Heart right ventricle (tissue), 16 donors: ENCODE results near the gene CNMD. TPM values are rescaled to one million over a fixed set of nuclear protein-coding genes. Genes with fewer than 3 reads are reported as not detected.

Experiments
- ATAC-seq, 8 donors: fragments of 200-7000 bp; cut with Tn5 transposase; one replicate each; pipeline ENCODE4 v1.9.1; 2020; ENCODE audit warnings: mild to moderate bottlenecking in 8 of 8, moderate library complexity in 8 of 8, moderate number of reproducible peaks in 1 of 8
- DNase-seq, 2 donors: peaks; one replicate each; pipeline ENCODE4 v3.0.0-alpha.2; 2020
- H3K27ac ChIP-seq, 10 donors: fragments of 200-600 bp; sonication (generic) in 2 of 10; one replicate each; pipeline versions ENCODE4 v1.5.0 to v1.8.0; 2020 to 2022; ENCODE audit warnings: mild to moderate bottlenecking in 3 of 10
- H3K27me3 ChIP-seq, 7 donors: fragments of 200-600 bp; one replicate each; pipeline ENCODE4 v1.8.0; 2021 to 2022; ENCODE audit warnings: mild to moderate bottlenecking in 2 of 7
- H3K36me3 ChIP-seq, 9 donors: fragments of 200-600 bp; sonication (generic) in 1 of 9; one replicate each; pipeline versions ENCODE4 v1.5.0 to v1.8.0; 2020 to 2022; ENCODE audit warnings: mild to moderate bottlenecking in 2 of 9
- H3K4me1 ChIP-seq, 9 donors: fragments of 200-600 bp; sonication (generic) in 1 of 9; one replicate each; pipeline versions ENCODE4 v1.5.0 to v1.8.0; 2020 to 2022; ENCODE audit warnings: mild to moderate bottlenecking in 4 of 9
- H3K4me3 ChIP-seq, 10 donors: fragments of 200-600 bp; sonication (generic) in 2 of 10; one replicate each; pipeline versions ENCODE4 v1.5.0 to v1.8.0; 2020 to 2022; ENCODE audit warnings: mild to moderate bottlenecking in 7 of 10, moderate library complexity in 2 of 10
- H3K9me3 ChIP-seq, 11 donors: fragments of 200-600 bp in 10 of 11; sonication (generic) in 2 of 11; one replicate each; pipeline versions ENCODE4 v1.5.0 to v1.8.0; 2013 to 2022; ENCODE audit warnings: mild to moderate bottlenecking in 2 of 11, control low read depth in 1 of 11, moderate library complexity in 1 of 11
- WGBS, 2 donors: extraction: QIAGEN DNeasy Blood & Tissue Kit; methylation state at CpG; one replicate each; pipeline ENCODE4 v1.1.7; 2013; ENCODE audit warnings: inconsistent platforms in 1 of 2; 5-methylcytosine and 5-hydroxymethylcytosine counted together
- intact Hi-C, 10 donors: fragments of 100-400 bp; cut with DNase I; formaldehyde crosslinking; loops; one replicate each; pipeline versions ENCODE4 v1.11.1 to v1.14.2; 2022
- polyA plus RNA-seq, 2 donors: library from polyadenylated mRNA; stranded (reverse); fragments of 200-250 nt; gene quantifications; one replicate each; pipeline ENCODE4 v1.2.3, GENCODE V29; 2013
- total RNA-seq, 10 donors: library from RNA; stranded (reverse); fragmentation: NEBNext Ultra II Directional in 3 of 10; extraction: Animal tissue kit (Norgen Biotek cat#: 25700) in 3 of 10; gene quantifications; one replicate each; pipeline versions ENCODE4 v1.2.1 to v1.2.4, GENCODE V29; 2021 to 2023
- TF ChIP-seq, protein P1 (sequence below), 9 donors: fragments of 200-600 bp; sonication (generic) in 2 of 9; IDR thresholded peaks; one replicate each; pipeline versions ENCODE4 v1.5.0 to v1.8.0; 2021 to 2022; ENCODE audit warnings: antibody characterized with exemption in 9 of 9, mild to moderate bottlenecking in 5 of 9, moderate library complexity in 1 of 9
- donor health status: Arrhythmogenic right ventricular cardiomyopathy.
- donor health status: ischemic (EF 13 %, LVEDD 7.1; RV severe dilation, severe dysfunction).
- donor health status: healthy with polysubstance abuse.
- donor health status: DM: no; HTN: yes; CAD: no.
- donor health status: DM: no; HTN: no; CAD: no.
- donor health status: ischemic (EF 25% LVEDD 6.9; RV normal size, moderate dysfunction).
- donor health status: ischemic (EF 25% LVEDD 5.7; RV mildly dilated, moderate dysfunction).
- donor health status: healthy.
- donor health status: DM: yes; HTN: yes; CAD: no.
- donor health status: Ischemic cardiomyopathy.
- donor health status: ischemic (EF 35%, LVEDD 5.7; RV mildly dilated, moderate dysfunction).
- donor health status: nonischemic (EF 11% LVEDD 7.7; RV severe dilation, severe dysfunction).
- donor health status: DM: yes; HTN: yes; CAD: no.
- donor health status: PGD.
- donor health status: ischemic (EF 29% LVEDD 5.4; RV normal size, mild dysfunction).
- donor health status: nonischemic (EF 23%, LVEDD 6.1; RV moderate dilation, normal function).

The CNMD gene
- total and polyA plus RNA-seq, 12 donors: not detected

DNA sequence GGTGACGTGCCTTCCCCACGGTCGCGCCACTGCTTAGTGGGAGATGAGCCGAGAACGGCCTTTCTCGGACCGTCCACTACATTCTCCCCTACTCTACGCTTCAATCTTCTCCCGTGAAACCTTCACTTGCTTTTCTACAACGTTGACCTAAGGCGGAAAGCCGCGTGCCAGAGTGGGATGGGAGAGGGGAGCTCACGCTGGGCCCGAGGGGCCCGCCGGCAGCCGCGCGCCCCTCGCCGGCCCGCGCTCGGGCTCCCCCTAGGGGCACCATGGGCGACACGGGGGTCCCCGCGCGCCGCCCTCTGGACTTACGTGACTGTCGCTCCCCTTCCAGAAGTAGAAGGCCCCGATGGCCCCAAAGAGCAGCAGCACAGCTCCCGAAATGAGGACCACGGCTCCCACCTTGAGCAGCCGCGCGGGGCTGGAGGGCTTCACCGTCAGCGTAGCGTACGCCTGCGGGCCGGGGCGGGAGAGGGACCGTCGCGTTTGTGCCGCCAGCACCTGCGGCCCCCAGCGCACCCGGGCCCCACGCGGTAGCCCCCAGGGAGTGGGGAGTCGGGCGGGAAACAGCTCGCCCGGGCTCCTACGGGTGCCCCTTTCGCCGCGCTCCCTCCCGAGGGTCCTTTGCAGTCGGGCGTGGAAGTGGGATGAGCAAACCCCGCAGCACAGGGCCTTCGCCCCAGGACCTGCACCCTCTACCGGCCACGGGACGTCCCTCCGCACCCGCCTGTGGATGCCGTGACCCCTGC is 727 bp downstream of the CNMD start:
- TF ChIP-seq, protein P1, sequence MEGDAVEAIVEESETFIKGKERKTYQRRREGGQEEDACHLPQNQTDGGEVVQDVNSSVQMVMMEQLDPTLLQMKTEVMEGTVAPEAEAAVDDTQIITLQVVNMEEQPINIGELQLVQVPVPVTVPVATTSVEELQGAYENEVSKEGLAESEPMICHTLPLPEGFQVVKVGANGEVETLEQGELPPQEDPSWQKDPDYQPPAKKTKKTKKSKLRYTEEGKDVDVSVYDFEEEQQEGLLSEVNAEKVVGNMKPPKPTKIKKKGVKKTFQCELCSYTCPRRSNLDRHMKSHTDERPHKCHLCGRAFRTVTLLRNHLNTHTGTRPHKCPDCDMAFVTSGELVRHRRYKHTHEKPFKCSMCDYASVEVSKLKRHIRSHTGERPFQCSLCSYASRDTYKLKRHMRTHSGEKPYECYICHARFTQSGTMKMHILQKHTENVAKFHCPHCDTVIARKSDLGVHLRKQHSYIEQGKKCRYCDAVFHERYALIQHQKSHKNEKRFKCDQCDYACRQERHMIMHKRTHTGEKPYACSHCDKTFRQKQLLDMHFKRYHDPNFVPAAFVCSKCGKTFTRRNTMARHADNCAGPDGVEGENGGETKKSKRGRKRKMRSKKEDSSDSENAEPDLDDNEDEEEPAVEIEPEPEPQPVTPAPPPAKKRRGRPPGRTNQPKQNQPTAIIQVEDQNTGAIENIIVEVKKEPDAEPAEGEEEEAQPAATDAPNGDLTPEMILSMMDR (IDR thresholded peaks at IDR 0.05): peak; percentile 31 to 72 (median 53)
- WGBS, 2 donors: 3 to 5% methylated on average over 60 to 75 of the region's 75 CpGs
- peak overlapping the region in 9 of 10 donors; percentile 11 to 52 (median 46) for H3K4me3 ChIP-seq
- ATAC-seq (peak in 5 of 8 donors; percentile 26 to 61 (median 50)), DNase-seq (peak in 1 of 2 donors; percentile 7)
- H3K27me3 ChIP-seq: peaks cover 7 to 77% (median 63%) of the 10 kb centered on the region in 7 donors
- peaks cover 0 to 13% (median 9%) of the 10 kb centered on the region in 9 donors for H3K4me1 ChIP-seq
- no peak overlapping the region for H3K27ac ChIP-seq
- H3K9me3 ChIP-seq: peaks cover 0 to 5% (median 0%) of the 10 kb centered on the region in 11 donors
- H3K36me3 ChIP-seq: no peaks in the 10 kb centered on the region
- intact Hi-C loops: no loop called here

DNA sequence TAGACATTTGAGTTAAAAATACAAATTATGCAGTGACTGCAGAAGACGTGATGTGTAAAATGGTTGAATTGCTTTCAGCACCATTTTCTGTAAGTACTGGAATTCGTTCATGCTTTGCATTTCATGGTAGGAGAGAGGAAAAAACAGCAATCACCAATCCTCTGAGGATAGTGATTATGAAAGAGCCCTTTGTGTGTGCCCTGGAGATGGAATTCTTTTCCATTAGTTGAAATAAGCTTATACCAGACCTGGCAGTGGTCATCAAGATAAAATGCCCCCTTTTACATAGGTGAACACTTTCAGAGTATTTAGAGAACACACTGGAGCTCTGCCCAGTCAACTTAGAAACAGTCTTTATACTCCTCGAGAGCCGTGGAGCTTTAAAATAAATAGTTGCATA is 1.7 kb downstream of the CNMD start:
- 77 to 78% methylated on average over 4 of the region's 4 CpGs for WGBS, 2 donors
- intact Hi-C loops: no loop called here
- ATAC-seq (no peak), DNase-seq (no peak)
- Histone ChIP-seq H3K4me3 (no peak overlapping the region), H3K27me3 (peaks cover 7 to 78% (median 63%) of the 10 kb centered on the region in 7 donors), H3K27ac (no peak overlapping the region), H3K9me3 (no peaks in the 10 kb centered on the region), H3K36me3 (no peaks in the 10 kb centered on the region), H3K4me1 (peaks cover 0 to 13% (median 9%) of the 10 kb centered on the region in 9 donors)
- TF ChIP-seq, protein P1 (IDR thresholded peaks at IDR 0.05): no peak

DNA sequence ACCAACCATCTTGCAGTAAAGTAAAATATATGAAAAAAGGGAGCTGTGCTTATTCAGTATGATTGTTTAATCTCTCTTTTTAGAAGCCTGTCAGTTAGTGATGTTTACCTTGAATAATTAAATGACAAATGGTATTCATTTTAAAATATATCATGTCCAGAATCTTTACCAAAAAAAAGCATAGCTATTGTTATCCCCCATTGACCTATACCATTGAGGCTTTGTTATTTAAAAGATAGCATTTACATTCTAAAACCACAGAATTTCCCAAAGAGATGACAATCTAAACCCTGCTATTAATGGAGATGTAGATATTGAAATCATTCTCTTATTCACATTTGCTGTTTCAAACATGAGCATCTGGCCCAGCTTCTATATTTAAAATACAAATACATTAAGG is 2.2 kb downstream of the CNMD start:
- Histone ChIP-seq H3K4me3 (no peak overlapping the region), H3K36me3 (no peaks in the 10 kb centered on the region), H3K4me1 (peaks cover 0 to 13% (median 9%) of the 10 kb centered on the region in 9 donors), H3K9me3 (no peaks in the 10 kb centered on the region), H3K27ac (no peak overlapping the region), H3K27me3 (peaks cover 7 to 76% (median 59%) of the 10 kb centered on the region in 7 donors)
- intact Hi-C loops: no loop called here
- DNase-seq: no peak
- ATAC-seq: no peak
- TF ChIP-seq, protein P1 (IDR thresholded peaks at IDR 0.05): no peak

DNA sequence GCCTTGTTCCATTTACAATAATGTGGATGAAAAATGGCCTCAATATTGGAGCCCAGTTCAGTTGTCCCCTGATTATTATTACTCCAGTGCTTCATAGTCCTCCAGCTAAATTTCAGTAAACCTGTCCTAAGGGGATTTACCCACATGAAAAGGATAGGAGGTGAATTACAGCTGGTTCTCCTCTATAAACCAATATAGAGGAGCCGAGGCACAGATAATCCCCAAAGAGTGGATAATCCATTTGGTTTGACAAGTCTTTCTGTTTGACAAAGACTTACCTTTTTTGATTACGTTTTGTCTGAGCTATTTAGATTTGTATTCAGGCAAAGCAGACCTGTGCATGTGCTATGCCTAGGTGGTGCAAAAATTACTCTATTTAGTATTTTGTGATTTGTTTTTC is 2.7 kb downstream of the CNMD start:
- peaks cover 7 to 75% (median 59%) of the 10 kb centered on the region in 7 donors for H3K27me3 ChIP-seq
- H3K36me3 ChIP-seq: no peaks in the 10 kb centered on the region
- TF ChIP-seq, protein P1 (IDR thresholded peaks at IDR 0.05): no peak
- H3K4me3 ChIP-seq: no peak overlapping the region
- 88 to 91% methylated on average over 2 of the region's 2 CpGs for WGBS, 2 donors
- DNase-seq (no peak), ATAC-seq (no peak)
- H3K27ac ChIP-seq: no peak overlapping the region
- H3K4me1 ChIP-seq: peaks cover 0 to 13% (median 9%) of the 10 kb centered on the region in 9 donors
- no peaks in the 10 kb centered on the region for H3K9me3 ChIP-seq
- intact Hi-C loops: no loop called here
